ENCODE data around the gene TGM5.

GRCh38 chr15:43299884-43300283 lies 33.2 kb upstream of the TGM5 start:
- TF ChIP-seq CTCF (IDR thresholded peaks at IDR 0.05) (no peak), POLR2A (IDR thresholded peaks at IDR 0.05) (no peak)

Measured in suprapubic skin (tissue), 3 donors.